Measurements from ENCODE around the gene HMG20B.

The HMG20B gene

DNA sequence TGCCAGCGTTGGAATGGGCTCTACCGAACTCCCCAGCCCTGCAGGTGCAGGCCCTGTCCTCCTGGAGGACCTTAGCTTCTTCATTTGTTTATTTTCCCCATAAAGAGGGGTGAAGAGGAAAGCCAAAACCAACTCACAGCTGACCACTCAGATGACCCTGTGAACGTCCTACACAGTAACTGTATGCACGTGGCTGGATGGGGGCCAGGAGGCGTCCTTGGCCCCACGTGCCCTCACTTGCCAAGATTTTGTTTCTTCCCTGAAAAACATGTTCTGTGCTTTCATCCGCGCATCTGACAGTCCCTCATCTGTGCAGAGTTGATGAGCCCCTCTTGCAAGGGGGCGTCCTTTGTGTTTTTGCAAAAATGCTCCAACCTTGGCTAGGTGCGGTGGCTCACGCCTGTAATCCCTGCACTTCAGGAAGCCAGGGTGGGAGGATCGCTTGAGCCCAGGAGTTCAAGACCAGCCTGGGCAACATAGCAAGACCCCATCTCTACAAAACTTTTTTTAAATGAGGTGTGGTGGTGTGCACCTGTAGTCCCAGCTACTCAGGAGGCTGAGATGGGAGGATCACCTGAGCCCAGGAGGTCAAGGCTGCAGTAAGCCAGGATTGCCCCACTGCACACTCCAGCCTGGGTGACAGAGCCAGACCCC lies 39.1 kb upstream of the HMG20B start:
- Histone ChIP-seq H3K4me3 (IDR thresholded peaks at IDR 0.05; ENCODE audit: insufficient read depth, low read depth, low read length) (no peak overlapping the region), H3K79me2 (ENCODE audit: insufficient read depth, low read depth) (no peaks in the 10 kb centered on the region), H4K20me1 (ENCODE audit: insufficient read depth) (no peaks in the 10 kb centered on the region), H3K4me1 (ENCODE audit: low read depth, poor library complexity, severe bottlenecking) (no peaks in the 10 kb centered on the region), H3K27ac (no peak overlapping the region), H3K27me3 (ENCODE audit: insufficient read depth, low read depth) (no peaks in the 10 kb centered on the region), H3K4me2 (no peak overlapping the region), H2AFZ (ENCODE audit: low read depth) (no peak overlapping the region), H3K36me3 (ENCODE audit: insufficient read depth) (no peaks in the 10 kb centered on the region), H3K9ac (no peak overlapping the region)
- TF ChIP-seq, protein P1, sequence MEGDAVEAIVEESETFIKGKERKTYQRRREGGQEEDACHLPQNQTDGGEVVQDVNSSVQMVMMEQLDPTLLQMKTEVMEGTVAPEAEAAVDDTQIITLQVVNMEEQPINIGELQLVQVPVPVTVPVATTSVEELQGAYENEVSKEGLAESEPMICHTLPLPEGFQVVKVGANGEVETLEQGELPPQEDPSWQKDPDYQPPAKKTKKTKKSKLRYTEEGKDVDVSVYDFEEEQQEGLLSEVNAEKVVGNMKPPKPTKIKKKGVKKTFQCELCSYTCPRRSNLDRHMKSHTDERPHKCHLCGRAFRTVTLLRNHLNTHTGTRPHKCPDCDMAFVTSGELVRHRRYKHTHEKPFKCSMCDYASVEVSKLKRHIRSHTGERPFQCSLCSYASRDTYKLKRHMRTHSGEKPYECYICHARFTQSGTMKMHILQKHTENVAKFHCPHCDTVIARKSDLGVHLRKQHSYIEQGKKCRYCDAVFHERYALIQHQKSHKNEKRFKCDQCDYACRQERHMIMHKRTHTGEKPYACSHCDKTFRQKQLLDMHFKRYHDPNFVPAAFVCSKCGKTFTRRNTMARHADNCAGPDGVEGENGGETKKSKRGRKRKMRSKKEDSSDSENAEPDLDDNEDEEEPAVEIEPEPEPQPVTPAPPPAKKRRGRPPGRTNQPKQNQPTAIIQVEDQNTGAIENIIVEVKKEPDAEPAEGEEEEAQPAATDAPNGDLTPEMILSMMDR (conservative IDR thresholded peaks at IDR 0.05; ENCODE audit: low read depth, low read length), result no peak

DNA sequence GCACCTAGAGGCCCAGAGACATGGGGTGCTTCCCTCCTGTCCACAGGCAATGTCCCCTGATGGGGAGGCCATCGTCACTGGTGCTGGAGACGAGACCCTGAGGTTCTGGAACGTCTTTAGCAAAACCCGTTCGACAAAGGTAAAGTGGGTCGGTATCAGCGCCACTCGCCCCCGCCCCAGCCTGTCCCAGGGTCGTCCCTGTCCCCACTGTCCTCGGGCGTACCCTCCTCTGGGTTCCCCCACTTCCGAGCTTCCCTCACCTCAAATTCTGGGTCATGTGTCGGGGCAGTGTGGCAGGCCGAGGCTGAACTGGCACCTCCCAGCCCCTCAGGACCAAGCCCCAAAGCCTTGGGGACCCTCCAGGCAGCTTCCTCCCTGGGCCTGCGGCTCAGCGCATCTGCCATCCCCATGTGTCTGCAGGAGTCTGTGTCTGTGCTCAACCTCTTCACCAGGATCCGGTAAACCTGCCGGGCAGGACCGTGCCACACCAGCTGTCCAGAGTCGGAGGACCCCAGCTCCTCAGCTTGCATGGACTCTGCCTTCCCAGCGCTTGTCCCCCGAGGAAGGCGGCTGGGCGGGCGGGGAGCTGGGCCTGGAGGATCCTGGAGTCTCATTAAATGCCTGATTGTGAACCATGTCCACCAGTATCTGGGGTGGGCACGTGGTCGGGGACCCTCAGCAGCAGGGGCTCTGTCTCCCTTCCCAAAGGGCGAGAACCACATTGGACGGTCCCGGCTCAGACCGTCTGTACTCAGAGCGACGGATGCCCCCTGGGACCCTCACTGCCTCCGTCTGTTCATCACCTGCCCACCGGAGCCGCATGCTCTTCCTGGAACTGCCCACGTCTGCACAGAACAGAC lies 38.1 kb upstream of the HMG20B start:
- H3K9ac ChIP-seq, result no peak overlapping the region
- TF ChIP-seq, protein P1 (conservative IDR thresholded peaks at IDR 0.05; ENCODE audit: low read depth, low read length), result no peak
- no peaks in the 10 kb centered on the region for H3K36me3 ChIP-seq (ENCODE audit: insufficient read depth)
- H3K4me3 ChIP-seq (IDR thresholded peaks at IDR 0.05; ENCODE audit: insufficient read depth, low read depth, low read length), result no peak overlapping the region
- H2AFZ ChIP-seq (ENCODE audit: low read depth), result no peak overlapping the region
- H3K79me2 ChIP-seq (ENCODE audit: insufficient read depth, low read depth), result no peaks in the 10 kb centered on the region
- H4K20me1 ChIP-seq (ENCODE audit: insufficient read depth), result no peaks in the 10 kb centered on the region
- H3K27ac ChIP-seq, result no peak overlapping the region
- no peaks in the 10 kb centered on the region for H3K4me1 ChIP-seq (ENCODE audit: low read depth, poor library complexity, severe bottlenecking)
- no peaks in the 10 kb centered on the region for H3K27me3 ChIP-seq (ENCODE audit: insufficient read depth, low read depth)
- H3K4me2 ChIP-seq, result no peak overlapping the region

DNA sequence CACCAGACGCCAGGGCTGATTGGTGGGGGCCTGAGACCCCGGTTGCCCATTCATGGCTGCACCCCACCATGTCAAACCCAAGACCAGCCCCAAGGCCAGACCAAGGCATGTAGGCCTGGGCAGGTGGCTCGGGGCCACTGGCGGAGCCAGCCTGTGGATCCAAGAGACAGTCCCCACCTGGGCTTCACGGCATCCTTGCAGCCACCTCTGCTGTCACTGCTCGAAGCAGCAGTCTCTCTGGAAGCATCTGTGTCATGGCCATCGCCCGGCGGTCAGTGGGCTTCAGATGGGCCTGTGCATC lies 37.6 kb upstream of the HMG20B start:
- Histone ChIP-seq H3K9ac (no peak overlapping the region), H3K79me2 (ENCODE audit: insufficient read depth, low read depth) (no peaks in the 10 kb centered on the region), H3K27ac (no peak overlapping the region), H3K4me2 (no peak overlapping the region), H3K36me3 (ENCODE audit: insufficient read depth) (no peaks in the 10 kb centered on the region), H3K4me3 (IDR thresholded peaks at IDR 0.05; ENCODE audit: insufficient read depth, low read depth, low read length) (no peak overlapping the region), H3K27me3 (ENCODE audit: insufficient read depth, low read depth) (no peaks in the 10 kb centered on the region), H4K20me1 (ENCODE audit: insufficient read depth) (no peaks in the 10 kb centered on the region), H2AFZ (ENCODE audit: low read depth) (no peak overlapping the region), H3K4me1 (ENCODE audit: low read depth, poor library complexity, severe bottlenecking) (no peaks in the 10 kb centered on the region)
- TF ChIP-seq, protein P1 (conservative IDR thresholded peaks at IDR 0.05; ENCODE audit: low read depth, low read length), result no peak

DNA sequence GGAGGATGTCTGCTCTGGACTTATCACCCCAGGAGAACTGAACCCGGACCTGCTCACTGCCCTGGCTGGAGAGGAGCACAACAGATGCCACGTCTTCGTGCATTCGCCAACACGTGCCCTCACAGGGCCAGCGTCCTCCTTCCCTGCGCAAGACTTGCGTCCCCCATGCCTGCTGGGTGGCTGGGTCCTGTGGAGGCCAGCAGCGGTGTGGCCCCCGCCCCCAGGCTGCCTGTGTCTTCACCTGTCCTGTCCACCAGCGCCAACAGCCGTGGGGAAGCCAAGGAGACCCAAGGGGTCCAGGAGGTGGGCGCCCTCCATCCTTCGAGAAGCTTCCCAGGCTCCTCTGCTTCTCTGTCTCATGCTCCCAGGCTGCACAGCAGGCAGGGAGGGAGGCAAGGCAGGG lies 37.2 kb upstream of the HMG20B start:
- H3K4me3 ChIP-seq (IDR thresholded peaks at IDR 0.05; ENCODE audit: insufficient read depth, low read depth, low read length), result no peak overlapping the region
- H3K27me3 ChIP-seq (ENCODE audit: insufficient read depth, low read depth), result no peaks in the 10 kb centered on the region
- no peak overlapping the region for H3K9ac ChIP-seq
- H2AFZ ChIP-seq (ENCODE audit: low read depth), result no peak overlapping the region
- H3K4me2 ChIP-seq, result no peak overlapping the region
- H3K4me1 ChIP-seq (ENCODE audit: low read depth, poor library complexity, severe bottlenecking), result no peaks in the 10 kb centered on the region
- H4K20me1 ChIP-seq (ENCODE audit: insufficient read depth), result no peaks in the 10 kb centered on the region
- no peak overlapping the region for H3K27ac ChIP-seq
- no peaks in the 10 kb centered on the region for H3K36me3 ChIP-seq (ENCODE audit: insufficient read depth)
- no peaks in the 10 kb centered on the region for H3K79me2 ChIP-seq (ENCODE audit: insufficient read depth, low read depth)
- TF ChIP-seq, protein P1 (conservative IDR thresholded peaks at IDR 0.05; ENCODE audit: low read depth, low read length), result no peak

Data from KMS-11 (cell line).